NB4 (cell line): ENCODE measurements around the gene KRTAP10-8.

Experiments
- CTCF ChIP-seq: IDR thresholded peaks from one replicate; pipeline ENCODE4 v1.5.1; 2012; ENCODE audit warnings: low read depth, low read length
- MAX ChIP-seq: IDR thresholded peaks from 2 replicates; pipeline ENCODE4 v1.6.1; 2011; ENCODE audit warnings: low read depth, low read length
- MYC ChIP-seq: IDR thresholded peaks from 2 replicates; pipeline ENCODE4 v1.6.1; 2011; ENCODE audit warnings: low read depth, low read length

- peak; percentile 38 for TF ChIP-seq MYC
- TF ChIP-seq CTCF = no peak
- peak; percentile 53; the same call in 1 of the 2 replicates for TF ChIP-seq MAX
Measured at GRCh38 chr21:44650973-44651675, 39.2 kb downstream of the KRTAP10-8 start.
